Spleen (tissue), 3 donors: ENCODE measurements around the gene MAJIN.

ENCODE experiments used
- POLR2A ChIP-seq, 3 donors: fragments of 450-650 bp; IDR thresholded peaks; one replicate each; pipeline ENCODE4 v1.5.1; 2017; ENCODE audit warnings: antibody characterized with exemption in 3 of 3, mild to moderate bottlenecking in 1 of 3
- POLR2AphosphoS5 ChIP-seq, 3 donors: sonication (generic); formaldehyde crosslinking; IDR thresholded peaks; one replicate each; pipeline ENCODE4 v1.5.1; 2017; ENCODE audit warnings: antibody characterized with exemption in 3 of 3

- TF ChIP-seq POLR2AphosphoS5 (IDR thresholded peaks at IDR 0.05) (no peak), POLR2A (IDR thresholded peaks at IDR 0.05) (no peak)
These were observed 26.2 kb upstream of the MAJIN start for GRCh38 chr11:64998141-64998540.
